Type B pancreatic cell (in vitro differentiated cells): ENCODE results near the gene TBC1D1. TPM values are rescaled to one million over a fixed set of nuclear protein-coding genes. Genes with fewer than 3 reads are reported as not detected.

Experiments
- DNase-seq: peaks from one replicate; pipeline ENCODE4 v3.0.0; 2021; ENCODE audit warnings: mixed read lengths; ENCODE audit not compliant: unreplicated experiment; ENCODE audit errors: extremely low spot score
- H3K27ac Mint-ChIP-seq: 2 replicates; pipeline ENCODE4 v1.8.0; 2021; ENCODE audit warnings: mild to moderate bottlenecking, mixed read lengths
- H3K27me3 Mint-ChIP-seq: 2 replicates; pipeline ENCODE4 v1.8.0; 2021; ENCODE audit warnings: mixed read lengths
- H3K36me3 Mint-ChIP-seq: 2 replicates; pipeline ENCODE4 v1.8.0; 2021; ENCODE audit warnings: mixed read lengths
- H3K4me1 Mint-ChIP-seq: one replicate; pipeline ENCODE4 v1.8.0; 2021; ENCODE audit warnings: mixed read lengths; ENCODE audit not compliant: unreplicated experiment
- H3K4me3 Mint-ChIP-seq: 2 replicates; pipeline ENCODE4 v1.8.0; 2021; ENCODE audit warnings: mild to moderate bottlenecking, mixed read lengths
- H3K9me3 Mint-ChIP-seq: 2 replicates; pipeline ENCODE4 v1.8.0; 2021; ENCODE audit warnings: mixed read lengths
- CTCF ChIP-seq: fragments of 200-600 bp; sonication (generic); conservative IDR thresholded peaks from 2 replicates; pipeline ENCODE4 v1.5.0; 2021; ENCODE audit warnings: antibody characterized with exemption, mild to moderate bottlenecking
- total RNA-seq: library from RNA; stranded (reverse); gene quantifications from 2 replicates; pipeline ENCODE4 v1.2.1, GENCODE V29; 2021; ENCODE audit warnings: low replicate concordance

Gene TBC1D1
- total RNA-seq, 1 donor from 2014 or later: 110 TPM

- Mint-ChIP-seq H3K36me3 (peaks cover 13% of the 10 kb centered on the region), H3K27ac (peak overlapping the region; percentile 82), H3K4me3 (peak overlapping the region; percentile 42), H3K4me1 (peaks cover 50% of the 10 kb centered on the region), H3K9me3 (no peaks in the 10 kb centered on the region), H3K27me3 (no peaks in the 10 kb centered on the region)
- TF ChIP-seq CTCF: no peak
- no peak for DNase-seq
Observed at GRCh38 chr4:38060829-38061431, 170.0 kb downstream of the TBC1D1 start.

DNA sequence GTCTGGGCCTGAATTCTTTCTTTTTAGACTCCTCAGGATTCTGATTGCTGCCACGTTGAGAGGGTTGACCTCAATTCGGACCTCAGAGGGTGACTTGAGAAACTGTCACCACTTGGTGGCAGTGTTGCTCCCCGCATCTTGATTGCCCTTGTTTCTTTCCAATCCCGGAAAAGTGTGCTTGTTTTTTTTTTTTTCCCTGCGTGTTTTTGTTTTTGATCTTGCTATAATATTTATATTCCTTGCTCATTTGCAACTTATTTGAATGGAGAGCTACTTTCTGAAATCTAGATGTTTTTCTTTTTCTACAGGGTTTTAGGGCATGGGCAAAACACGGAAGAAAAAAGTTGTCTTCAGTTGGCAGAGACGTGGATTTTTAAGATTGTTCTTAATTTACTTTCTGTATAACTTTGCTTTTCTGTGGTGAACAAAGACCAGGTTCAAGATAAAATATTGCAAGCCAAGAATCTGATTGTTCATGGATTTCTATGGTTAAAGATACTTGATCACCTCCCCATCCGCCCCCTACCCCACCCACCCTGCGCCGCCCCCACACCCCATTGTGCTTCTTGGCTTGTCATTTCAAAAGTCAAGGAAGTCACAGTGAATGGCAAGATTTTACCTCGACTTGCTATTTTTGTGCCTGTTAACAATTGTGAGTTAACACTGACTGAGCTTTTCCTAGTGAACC, 171.3 kb downstream of the TBC1D1 start:
- H3K27me3 Mint-ChIP-seq: no peaks in the 10 kb centered on the region
- TF ChIP-seq CTCF: peak; percentile 95
- peak overlapping the region; percentile 79 for H3K27ac Mint-ChIP-seq
- no peak for DNase-seq
- peaks cover 45% of the 10 kb centered on the region for H3K4me1 Mint-ChIP-seq
- no peaks in the 10 kb centered on the region for H3K9me3 Mint-ChIP-seq
- H3K36me3 Mint-ChIP-seq: peaks cover 13% of the 10 kb centered on the region
- peak overlapping the region; percentile 79 for H3K4me3 Mint-ChIP-seq

- Mint-ChIP-seq H3K9me3 (no peaks in the 10 kb centered on the region), H3K36me3 (peaks cover 13% of the 10 kb centered on the region), H3K4me1 (peaks cover 42% of the 10 kb centered on the region), H3K27ac (peak overlapping the region; percentile 76), H3K27me3 (no peaks in the 10 kb centered on the region), H3K4me3 (peak overlapping the region; percentile 6)
- TF ChIP-seq CTCF: no peak
- DNase-seq: no peak
Observed at GRCh38 chr4:38062776-38063097, 171.9 kb downstream of the TBC1D1 start.

- H3K27ac Mint-ChIP-seq: no peak overlapping the region
- DNase-seq: no peak
- no peaks in the 10 kb centered on the region for H3K27me3 Mint-ChIP-seq
- no peaks in the 10 kb centered on the region for H3K9me3 Mint-ChIP-seq
- TF ChIP-seq CTCF: no peak
- H3K36me3 Mint-ChIP-seq: peaks cover 16% of the 10 kb centered on the region
- peaks cover 46% of the 10 kb centered on the region for H3K4me1 Mint-ChIP-seq
- no peak overlapping the region for H3K4me3 Mint-ChIP-seq
Observed at GRCh38 chr4:38065176-38065575, 174.3 kb downstream of the TBC1D1 start.

DNA sequence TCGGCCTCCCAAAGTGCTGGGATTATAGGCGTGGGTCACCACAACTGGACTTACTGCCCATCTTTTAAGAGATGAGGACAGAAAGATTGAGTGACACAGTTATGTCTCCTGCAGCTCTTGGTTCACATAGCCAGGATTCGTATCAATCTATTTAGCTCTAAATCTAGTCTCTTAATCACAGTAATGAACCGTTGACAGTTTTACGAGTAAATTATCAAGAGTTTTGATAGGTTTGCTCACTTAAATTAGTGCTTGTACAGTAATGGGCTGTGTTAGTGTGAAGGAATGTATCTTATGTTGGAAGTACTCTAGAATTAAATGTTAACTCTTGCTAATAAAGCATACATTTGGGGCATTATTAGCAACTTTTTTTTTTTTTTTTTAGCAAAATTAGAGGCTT, 175.0 kb downstream of the TBC1D1 start:
- DNase-seq: no peak
- H3K36me3 Mint-ChIP-seq: peaks cover 17% of the 10 kb centered on the region
- H3K27me3 Mint-ChIP-seq: no peaks in the 10 kb centered on the region
- TF ChIP-seq CTCF: no peak
- no peak overlapping the region for H3K4me3 Mint-ChIP-seq
- no peak overlapping the region for H3K27ac Mint-ChIP-seq
- H3K9me3 Mint-ChIP-seq: no peaks in the 10 kb centered on the region
- peaks cover 39% of the 10 kb centered on the region for H3K4me1 Mint-ChIP-seq
